ENCODE measurements around the gene MDFI.
"Not testable (repeated sequence)": the region's sequence is repeated elsewhere in the genome, so short reads cannot be mapped to it uniquely, and the experiment has no call there.

MDFI gene

GRCh38 chr6:41602864-41603608 lies 35.2 kb upstream of the MDFI start:
- DNase-seq (ENCODE audit: low spot score), result peak; percentile 88

- DNase-seq (ENCODE audit: low spot score), result no peak
Measured at GRCh38 chr6:41604006-41604405, 34.3 kb upstream of the MDFI start.

GRCh38 chr6:41605649-41606048 lies 32.6 kb upstream of the MDFI start:
- DNase-seq (ENCODE audit: low spot score), result no peak

GRCh38 chr6:41607036-41607435 lies 31.2 kb upstream of the MDFI start:
- DNase-seq (ENCODE audit: low spot score), result no peak

GRCh38 chr6:41607736-41608135 lies 30.5 kb upstream of the MDFI start:
- DNase-seq (ENCODE audit: low spot score), result no peak

GRCh38 chr6:41608443-41609151 lies 29.7 kb upstream of the MDFI start:
- no peak for DNase-seq (ENCODE audit: low spot score)

- no peak for DNase-seq (ENCODE audit: low spot score)
Measured at GRCh38 chr6:41614715-41615114, 23.6 kb upstream of the MDFI start.

- DNase-seq (ENCODE audit: low spot score), result no peak
Measured at GRCh38 chr6:41615311-41615710, 23.0 kb upstream of the MDFI start.

- DNase-seq (ENCODE audit: low spot score), result no peak
Measured at GRCh38 chr6:41618598-41618997, 19.7 kb upstream of the MDFI start.

GRCh38 chr6:41619193-41619592 lies 19.1 kb upstream of the MDFI start:
- not testable (repeated sequence) for DNase-seq (ENCODE audit: low spot score)

- DNase-seq (ENCODE audit: low spot score), result no peak
Measured at GRCh38 chr6:41621367-41621766, 16.9 kb upstream of the MDFI start.

- DNase-seq (ENCODE audit: low spot score), result no peak
Measured at GRCh38 chr6:41621802-41622201, 16.5 kb upstream of the MDFI start.

GRCh38 chr6:41622206-41622988 lies 15.9 kb upstream of the MDFI start:
- DNase-seq (ENCODE audit: low spot score), result no peak

GRCh38 chr6:41623330-41623729 lies 14.9 kb upstream of the MDFI start:
- DNase-seq (ENCODE audit: low spot score), result no peak

GRCh38 chr6:41624621-41625380 lies 13.5 kb upstream of the MDFI start:
- no peak for DNase-seq (ENCODE audit: low spot score)

GRCh38 chr6:41625442-41625841 lies 12.8 kb upstream of the MDFI start:
- DNase-seq (ENCODE audit: low spot score), result no peak

GRCh38 chr6:41626022-41626421 lies 12.2 kb upstream of the MDFI start:
- no peak for DNase-seq (ENCODE audit: low spot score)

- no peak for DNase-seq (ENCODE audit: low spot score)
Measured at GRCh38 chr6:41626917-41627316, 11.4 kb upstream of the MDFI start.

- no peak for DNase-seq (ENCODE audit: low spot score)
Measured at GRCh38 chr6:41629128-41629527, 9.1 kb upstream of the MDFI start.

GRCh38 chr6:41630069-41630468 lies 8.2 kb upstream of the MDFI start:
- no peak for DNase-seq (ENCODE audit: low spot score)

- DNase-seq (ENCODE audit: low spot score), result no peak
Measured at GRCh38 chr6:41630946-41631345, 7.3 kb upstream of the MDFI start.

- DNase-seq (ENCODE audit: low spot score), result no peak
Measured at GRCh38 chr6:41633056-41633634, 5.1 kb upstream of the MDFI start.
